Gastroesophageal sphincter (tissue), 4 donors: Measurements from ENCODE around the gene CLDN12. TPM values are rescaled to one million over a fixed set of nuclear protein-coding genes. Genes with fewer than 3 reads are reported as not detected.
"Not testable (repeated sequence)": the region's sequence is repeated elsewhere in the genome, so short reads cannot be mapped to it uniquely, and the experiment has no call there.

ENCODE experiments used
- ATAC-seq: fragments of 150-250 bp; one replicate; pipeline ENCODE4 v1.9.1; 2016; ENCODE audit warnings: mild to moderate bottlenecking, moderate library complexity
- H3K27ac ChIP-seq, 4 donors: fragments of 200-600 bp; sonication (generic) in 3 of 4; 1 replicate in 3 of 4; 2 replicates in 1 of 4; pipeline ENCODE4 v1.5.1; 2016 to 2019
- H3K27me3 ChIP-seq: fragments of 200-600 bp; sonication (generic); one replicate; pipeline ENCODE4 v1.5.1; 2019
- H3K36me3 ChIP-seq, 2 donors: fragments of 200-600 bp; sonication (generic); one replicate each; pipeline ENCODE4 v1.5.1; 2019; ENCODE audit warnings: control low read depth in 1 of 2
- H3K4me1 ChIP-seq, 3 donors: fragments of 200-600 bp; sonication (generic); 1 replicate in 2 of 3; 2 replicates in 1 of 3; pipeline ENCODE4 v1.5.1; 2016 to 2019; ENCODE audit warnings: control low read depth in 2 of 3
- H3K4me3 ChIP-seq, 2 donors: fragments of 200-600 bp; sonication (generic); one replicate each; pipeline ENCODE4 v1.5.1; 2019; ENCODE audit warnings: mild to moderate bottlenecking in 1 of 2, moderate library complexity in 1 of 2
- H3K9me3 ChIP-seq, 3 donors: fragments of 200-600 bp; sonication (generic); one replicate each; pipeline ENCODE4 v1.5.1; 2017 to 2019; ENCODE audit warnings: control low read depth in 2 of 3
- CTCF ChIP-seq, 4 experiments: fragments of 200-600 bp in 2 of 4; fragments of 450-650 bp in 2 of 4; sonication (generic) in 1 of 4; IDR thresholded peaks; one replicate each; pipeline ENCODE4 v1.5.1; 2017 to 2019; ENCODE audit warnings: antibody characterized with exemption in 4 of 4, mild to moderate bottlenecking in 2 of 4, moderate library complexity in 2 of 4
- EP300 ChIP-seq: sonication (generic); formaldehyde crosslinking; IDR thresholded peaks from one replicate; pipeline ENCODE4 v1.6.1; 2017; ENCODE audit warnings: antibody characterized with exemption, mild to moderate bottlenecking
- POLR2A ChIP-seq, 2 donors: fragments of 450-650 bp; IDR thresholded peaks; one replicate each; pipeline ENCODE4 v1.6.1; 2017; ENCODE audit warnings: antibody characterized with exemption in 2 of 2, mild to moderate bottlenecking in 2 of 2, moderate library complexity in 1 of 2
- POLR2AphosphoS5 ChIP-seq: sonication (generic); formaldehyde crosslinking; IDR thresholded peaks from one replicate; pipeline ENCODE4 v1.6.1; 2017; ENCODE audit warnings: antibody characterized with exemption
- WGBS, 2 donors: methylation state at CpG; one replicate each; pipeline ENCODE4 v1.1.5; 2018; ENCODE audit warnings: low coverage in 1 of 2; 5-methylcytosine and 5-hydroxymethylcytosine counted together
- total RNA-seq, 4 donors: library from RNA; depleted of rRNA; stranded (reverse); fragments of >200 nt; gene quantifications; one replicate each; pipeline ENCODE4 v1.1.0, GENCODE V29; 2016

The CLDN12 gene
- total RNA-seq, 4 donors from 2014 or later, result 23.6 to 64.1 (median 27.4) TPM

- Histone ChIP-seq H3K4me1 (peaks cover 0 to 4% (median 0%) of the 10 kb centered on the region in 3 donors), H3K4me3 (no peak overlapping the region), H3K27ac (no peak overlapping the region), H3K36me3 (no peaks in the 10 kb centered on the region), H3K27me3 (no peaks in the 10 kb centered on the region), H3K9me3 (no peaks in the 10 kb centered on the region)
- no peak for ATAC-seq
- TF ChIP-seq POLR2A (IDR thresholded peaks at IDR 0.05), result no peak
- no peak for TF ChIP-seq POLR2AphosphoS5
- TF ChIP-seq EP300, result no peak
- TF ChIP-seq CTCF (IDR thresholded peaks at IDR 0.05), result no peak
- WGBS, 2 donors, result 80 to 87% methylated on average over 2 of the region's 2 CpGs
These were observed 54.8 kb downstream of the CLDN12 start for GRCh38 chr7:90458104-90458503.

- Histone ChIP-seq H3K27me3 (no peaks in the 10 kb centered on the region), H3K4me3 (no peak overlapping the region), H3K36me3 (no peaks in the 10 kb centered on the region), H3K27ac (no peak overlapping the region), H3K4me1 (peaks cover 0 to 13% (median 0%) of the 10 kb centered on the region in 3 donors), H3K9me3 (peaks cover 0 to 8% (median 0%) of the 10 kb centered on the region in 3 donors)
- WGBS, 2 donors, result 82 to 84% methylated on average over 4 of the region's 4 CpGs
- ATAC-seq, result no peak
- no peak for TF ChIP-seq POLR2AphosphoS5
- no peak for TF ChIP-seq EP300
- TF ChIP-seq POLR2A (IDR thresholded peaks at IDR 0.05), result no peak
- TF ChIP-seq CTCF (IDR thresholded peaks at IDR 0.05), result no peak
These were observed 56.6 kb downstream of the CLDN12 start for GRCh38 chr7:90459888-90460287.

- peaks cover 0 to 9% (median 0%) of the 10 kb centered on the region in 3 donors for H3K4me1 ChIP-seq
- no peak overlapping the region for H3K4me3 ChIP-seq
- ATAC-seq, result no peak
- no peaks in the 10 kb centered on the region for H3K27me3 ChIP-seq
- H3K9me3 ChIP-seq, result peaks cover 0 to 8% (median 0%) of the 10 kb centered on the region in 3 donors
- no peaks in the 10 kb centered on the region for H3K36me3 ChIP-seq
- H3K27ac ChIP-seq, result no peak overlapping the region
- TF ChIP-seq CTCF (IDR thresholded peaks at IDR 0.05) (no peak), EP300 (no peak), POLR2AphosphoS5 (no peak), POLR2A (IDR thresholded peaks at IDR 0.05) (no peak)
These were observed 58.0 kb downstream of the CLDN12 start for GRCh38 chr7:90461219-90461618.

- H3K36me3 ChIP-seq, H3K27me3 ChIP-seq, ATAC-seq, H3K9me3 ChIP-seq, H3K4me1 ChIP-seq: not testable (repeated sequence)
- TF ChIP-seq CTCF (IDR thresholded peaks at IDR 0.05), result peak in 1 of 4 experiments; percentile 4
- Histone ChIP-seq H3K4me3 (peak overlapping the region; percentile 37 to 40), H3K27ac (peak overlapping the region in 3 of 4 donors; percentile 43 to 67 (median 48))
- 25 to 29% methylated on average over 4 of the region's 4 CpGs for whole genome bisulfite sequencing, 2 donors
These were observed 59.9 kb downstream of the CLDN12 start for GRCh38 chr7:90463151-90463628.

Other genes with a start within 250 kb of the CLDN12 start
- gene STEAP1, start 249.0 kb upstream of the CLDN12 start, total RNA-seq, result 10 to 100 TPM in 3 of 4 donors, 1 to 10 TPM in 1; 2.6 to 14.2 (median 12.6) TPM
- gene STEAP2, start 191.7 kb upstream of the CLDN12 start, total RNA-seq, result 10 to 100 TPM; 21.0 to 38.4 (median 25.0) TPM
- 10 to 100 TPM in 1 of 4 donors, 1 to 10 TPM in 3; 6.1 to 11.5 (median 7.2) TPM for gene CFAP69, start 158.3 kb upstream of the CLDN12 start, total RNA-seq
- not detected for gene FAM237B, start 82.2 kb upstream of the CLDN12 start, total RNA-seq
- 10 to 100 TPM in 3 of 4 donors, 1 to 10 TPM in 1; 8.9 to 35.5 (median 13.1) TPM for gene GTPBP10, start 56.7 kb upstream of the CLDN12 start, total RNA-seq
- gene PTTG1IP2, start 66.2 kb downstream of the CLDN12 start, total RNA-seq, result not detected
- gene CDK14, start 192.9 kb downstream of the CLDN12 start, total RNA-seq, result 10 to 100 TPM; 14.8 to 28.7 (median 18.4) TPM